ENCODE data around the gene CD40. TPM values are rescaled to one million over a fixed set of nuclear protein-coding genes. Genes with fewer than 3 reads are reported as not detected.

CD40 gene
- polyA plus RNA-seq, 3 donors: 14.4 to 26.1 (median 18.8) TPM

- Histone ChIP-seq H3K79me2 (ENCODE audit: insufficient read depth, low read length) (no peaks in the 10 kb centered on the region), H3K27ac (ENCODE audit: low read depth in 1 of 2, low read length in 2 of 2) (peak overlapping the region in 1 of 2 donors; percentile 49), H3K9ac (ENCODE audit: insufficient read depth, low read length, poor library complexity, severe bottlenecking) (no peak overlapping the region), H2AFZ (ENCODE audit: insufficient read depth, low read depth, low read length, poor library complexity, severe bottlenecking) (peak overlapping the region; percentile 1), H3K4me1 (ENCODE audit: control insufficient read depth in 1 of 2, insufficient read depth in 2 of 2, low read length in 2 of 2) (peaks cover 30 to 36% of the 10 kb centered on the region in 2 donors), H4K20me1 (ENCODE audit: insufficient read depth, low read length) (no peaks in the 10 kb centered on the region), H3K4me2 (replicated peaks; ENCODE audit: extremely low read depth, low read length, poor library complexity, severe bottlenecking) (peak overlapping the region; percentile 20), H3K9me3 (replicated peaks in 1 of 2; ENCODE audit: control insufficient read depth in 1 of 2, insufficient read depth in 1 of 2, low read length in 2 of 2) (no peaks in the 10 kb centered on the region), H3K4me3 (replicated peaks in 1 of 3; ENCODE audit: low read depth in 2 of 3, low read length in 3 of 3) (peak overlapping the region in 1 of 3 experiments; percentile 10), H3K36me3 (replicated peaks in 1 of 2; ENCODE audit: control insufficient read depth in 1 of 2, insufficient read depth in 2 of 2, low read length in 2 of 2) (no peaks in the 10 kb centered on the region), H3K27me3 (ENCODE audit: control insufficient read depth in 2 of 2, insufficient read depth in 2 of 2, low read length in 2 of 2) (peaks cover 11 to 17% of the 10 kb centered on the region in 2 donors)
- intact Hi-C loops (cut with micrococcal nuclease): no loop called here
- peaks cover 0 to 8% (median 3%) of the 10 kb centered on the region in 7 donors for H3K9me3 Mint-ChIP-seq
- 100% methylated on average over 6 of the region's 14 CpGs for WGBS (ENCODE audit: insufficient coverage)
- H3K27me3 Mint-ChIP-seq (ENCODE audit: low read depth in 3 of 3): peaks cover 11 to 22% (median 19%) of the 10 kb centered on the region in 3 donors
- peaks cover 35% of the 10 kb centered on the region for H3K4me1 Mint-ChIP-seq
- peak overlapping the region in 3 of 7 donors; percentile 2 to 83 (median 75) for H3K27ac Mint-ChIP-seq
- H3K36me3 Mint-ChIP-seq: no peaks in the 10 kb centered on the region
- no peak overlapping the region for H3K4me3 Mint-ChIP-seq
- DNase-seq: no peak
- TF ChIP-seq CTCF (IDR thresholded peaks at IDR 0.05): no peak
Observed at GRCh38 chr20:46108976-46109375, 9.1 kb upstream of the CD40 start.

- peak overlapping the region; percentile 44 for H3K4me2 ChIP-seq (replicated peaks; ENCODE audit: extremely low read depth, low read length, poor library complexity, severe bottlenecking)
- H3K9me3 ChIP-seq (replicated peaks in 1 of 2; ENCODE audit: control insufficient read depth in 1 of 2, insufficient read depth in 1 of 2, low read length in 2 of 2): no peaks in the 10 kb centered on the region
- H2AFZ ChIP-seq (ENCODE audit: insufficient read depth, low read depth, low read length, poor library complexity, severe bottlenecking): no peak overlapping the region
- peaks cover 30 to 36% of the 10 kb centered on the region in 2 donors for H3K4me1 ChIP-seq (ENCODE audit: control insufficient read depth in 1 of 2, insufficient read depth in 2 of 2, low read length in 2 of 2)
- intact Hi-C loops (cut with micrococcal nuclease): loop anchor here in 1 of 2 donors (5.0 to 10.0 kb wide), 2 partner anchors 89 to 316 kb away; partner anchors contain the start of genes DNTTIP1 and WFDC3
- peak overlapping the region in 1 of 2 donors; percentile 44 for H3K27ac ChIP-seq (ENCODE audit: low read depth in 1 of 2, low read length in 2 of 2)
- peak; percentile 91 to 97 (median 91) for DNase-seq
- peaks cover 16 to 30% (median 16%) of the 10 kb centered on the region in 3 donors for H3K27me3 Mint-ChIP-seq (ENCODE audit: low read depth in 3 of 3)
- H3K4me1 Mint-ChIP-seq: peaks cover 35% of the 10 kb centered on the region
- 44% methylated on average over 2 of the region's 5 CpGs for WGBS (ENCODE audit: insufficient coverage)
- no peaks in the 10 kb centered on the region for H3K79me2 ChIP-seq (ENCODE audit: insufficient read depth, low read length)
- H4K20me1 ChIP-seq (ENCODE audit: insufficient read depth, low read length): no peaks in the 10 kb centered on the region
- no peak overlapping the region for H3K9ac ChIP-seq (ENCODE audit: insufficient read depth, low read length, poor library complexity, severe bottlenecking)
- H3K36me3 ChIP-seq (replicated peaks in 1 of 2; ENCODE audit: control insufficient read depth in 1 of 2, insufficient read depth in 2 of 2, low read length in 2 of 2): no peaks in the 10 kb centered on the region
- H3K4me3 ChIP-seq (replicated peaks in 1 of 3; ENCODE audit: low read depth in 2 of 3, low read length in 3 of 3): peak overlapping the region in 1 of 3 experiments; percentile 22
- no peak for TF ChIP-seq CTCF (IDR thresholded peaks at IDR 0.05)
- H3K27ac Mint-ChIP-seq: peak overlapping the region; percentile 77 to 94 (median 87)
- peak overlapping the region in 1 of 2 donors; percentile 81 for H3K4me3 Mint-ChIP-seq
- peaks cover 6 to 12% of the 10 kb centered on the region in 2 donors for H3K27me3 ChIP-seq (ENCODE audit: control insufficient read depth in 2 of 2, insufficient read depth in 2 of 2, low read length in 2 of 2)
- no peaks in the 10 kb centered on the region for H3K9me3 Mint-ChIP-seq
- no peaks in the 10 kb centered on the region for H3K36me3 Mint-ChIP-seq
Observed at GRCh38 chr20:46111028-46111835, 6.9 kb upstream of the CD40 start.

Data from CD14-positive monocyte (primary cell).